Neural cell (in vitro differentiated cells): ENCODE measurements around the gene SLC2A4RG. TPM values are rescaled to one million over a fixed set of nuclear protein-coding genes. Genes with fewer than 3 reads are reported as not detected.

Experiments used
- H2AFZ ChIP-seq: fragments of 200-600, 300-800 bp; sonication (generic), shearing (Covaris generic); 2 replicates; pipeline ENCODE4 v1.6.0; 2014; ENCODE audit warnings: low read depth, mild to moderate bottlenecking, antibody characterized with exemption, low read length, moderate library complexity
- H3F3A ChIP-seq: fragments of 200-600 bp; shearing (Covaris generic); 2 replicates; pipeline ENCODE4 v1.6.1; 2016; ENCODE audit warnings: mild to moderate bottlenecking, moderate library complexity, mixed read lengths, antibody characterized with exemption, low read length; ENCODE audit not compliant: insufficient read depth, poor library complexity, severe bottlenecking
- H3K27ac ChIP-seq: fragments of 200-600, 300-800 bp; sonication (generic), shearing (Covaris generic); 2 replicates; pipeline ENCODE4 v1.5.1; 2014; ENCODE audit warnings: mild to moderate bottlenecking, low read length, moderate library complexity
- H3K27me3 ChIP-seq: fragments of 300-800, 200-600 bp; sonication (generic), shearing (Covaris generic); 2 replicates; pipeline ENCODE4 v1.6.0; 2014; ENCODE audit warnings: mild to moderate bottlenecking, low read depth, low read length, moderate library complexity; ENCODE audit not compliant: insufficient read depth
- H3K36me3 ChIP-seq: fragments of 300-800, 200-600 bp; sonication (generic), shearing (Covaris generic); 2 replicates; pipeline ENCODE4 v1.5.1; 2014; ENCODE audit warnings: mild to moderate bottlenecking, antibody characterized with exemption, low read length, moderate library complexity; ENCODE audit not compliant: insufficient read depth
- H3K4me2 ChIP-seq: fragments of 300-800, 200-600 bp; sonication (generic), shearing (Covaris generic); 2 replicates; pipeline ENCODE4 v1.6.0; 2014; ENCODE audit warnings: mild to moderate bottlenecking, low read length
- H3K4me3 ChIP-seq: fragments of 300-800, 200-600 bp; sonication (generic), shearing (Covaris generic); 2 replicates; pipeline ENCODE4 v1.5.1; 2014; ENCODE audit warnings: mild to moderate bottlenecking, low read length, moderate library complexity
- H3K79me2 ChIP-seq: fragments of 200-600 bp; shearing (Covaris generic); replicated peaks from 2 replicates; pipeline ENCODE4 v1.6.0; 2014; ENCODE audit warnings: mild to moderate bottlenecking, low read length, moderate library complexity; ENCODE audit not compliant: insufficient read depth
- H3K9ac ChIP-seq: fragments of 300-800, 200-600 bp; sonication (generic), shearing (Covaris generic); 2 replicates; pipeline ENCODE4 v1.6.1; 2016; ENCODE audit warnings: mild to moderate bottlenecking, low read length, mixed read lengths
- H3K9me2 ChIP-seq: fragments of 200-600 bp; shearing (Covaris generic); 2 replicates; pipeline ENCODE4 v1.6.1; 2016; ENCODE audit warnings: mild to moderate bottlenecking, low read length, mixed read lengths; ENCODE audit not compliant: insufficient read depth
- H3K9me3 ChIP-seq: fragments of 200-600, 300-800 bp; sonication (generic), shearing (Covaris generic); 2 replicates; pipeline ENCODE4 v1.6.1; 2016; ENCODE audit warnings: mild to moderate bottlenecking, mixed run types, low read length, moderate library complexity, mixed read lengths
- H4K20me1 ChIP-seq: fragments of 200-600 bp; shearing (Covaris generic); 2 replicates; pipeline ENCODE4 v1.6.1; 2016; ENCODE audit warnings: mild to moderate bottlenecking, mixed run types; ENCODE audit not compliant: insufficient read depth
- CTCF ChIP-seq: fragments of 450-650 bp; IDR thresholded peaks from 2 replicates; pipeline ENCODE4 v1.5.1; 2014; ENCODE audit warnings: antibody characterized with exemption, mild to moderate bottlenecking, moderate library complexity; ENCODE audit not compliant: poor library complexity, severe bottlenecking
- EP300 ChIP-seq: fragments of 450-650 bp; conservative IDR thresholded peaks from 2 replicates; pipeline ENCODE4 v1.6.1; 2014; ENCODE audit warnings: antibody characterized with exemption, mild to moderate bottlenecking, moderate library complexity; ENCODE audit not compliant: poor library complexity, severe bottlenecking
- EZH2 ChIP-seq: fragments of 200-600, 300-800 bp; shearing (Covaris generic), sonication (generic); IDR thresholded peaks from 2 replicates; pipeline ENCODE4 v1.6.1; 2014; ENCODE audit warnings: antibody characterized with exemption, low read length, borderline replicate concordance, mild to moderate bottlenecking; ENCODE audit not compliant: insufficient read depth, poor library complexity, severe bottlenecking
- MXI1 ChIP-seq: fragments of 450-650 bp; conservative IDR thresholded peaks from 2 replicates; pipeline ENCODE4 v1.6.1; 2014; ENCODE audit warnings: antibody characterized with exemption, mild to moderate bottlenecking; ENCODE audit not compliant: poor library complexity, severe bottlenecking
- POLR2AphosphoS5 ChIP-seq: IDR thresholded peaks from 2 replicates; pipeline ENCODE4 v1.6.1; 2012
- RAD21 ChIP-seq: fragments of 450-650 bp; conservative IDR thresholded peaks from 2 replicates; pipeline ENCODE4 v1.6.1; 2014; ENCODE audit warnings: antibody characterized with exemption, mild to moderate bottlenecking, moderate library complexity
- SMC3 ChIP-seq: fragments of 450-650 bp; conservative IDR thresholded peaks from 2 replicates; pipeline ENCODE4 v1.6.1; 2014; ENCODE audit warnings: antibody characterized with exemption, mild to moderate bottlenecking, moderate library complexity; ENCODE audit not compliant: poor library complexity
- TAF1 ChIP-seq: IDR thresholded peaks from 2 replicates; pipeline ENCODE4 v1.6.1; 2012; ENCODE audit warnings: low read depth
- polyA plus RNA-seq: library from polyadenylated mRNA; depleted of rRNA; stranded (reverse); fragments of >200 nt; gene quantifications from 2 replicates; pipeline ENCODE4 v1.2.3, GENCODE V29; 2014
- TF ChIP-seq, protein P1 (sequence below): IDR thresholded peaks from 2 replicates; pipeline ENCODE4 v1.6.1; 2012; ENCODE audit warnings: borderline replicate concordance

Gene SLC2A4RG
- polyA plus RNA-seq, 1 donor from 2014 or later: 52.1 TPM

DNA sequence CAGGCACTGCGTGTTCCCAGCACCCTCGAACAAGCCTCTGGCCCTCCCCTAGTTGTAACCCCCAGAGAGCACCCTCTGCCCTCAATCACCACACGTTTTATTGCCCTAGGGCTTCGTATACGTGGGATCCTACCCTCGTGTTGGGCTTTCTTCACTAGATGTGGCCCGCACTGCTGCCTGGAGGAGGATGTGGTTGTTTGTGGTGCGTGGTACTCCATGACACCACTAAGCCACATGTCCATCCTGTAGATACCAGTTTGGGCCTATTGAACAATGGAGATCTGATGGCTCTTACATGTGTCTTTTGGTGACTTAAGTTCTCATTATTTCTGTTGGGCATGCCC lies 17.0 kb downstream of the SLC2A4RG start:
- Histone ChIP-seq H3K4me2 (no peak overlapping the region), H4K20me1 (no peaks in the 10 kb centered on the region), H3K9ac (no peak overlapping the region), H3K9me2 (no peaks in the 10 kb centered on the region), H3K9me3 (no peaks in the 10 kb centered on the region), H3K27me3 (no peaks in the 10 kb centered on the region), H2AFZ (no peak overlapping the region), H3K36me3 (no peaks in the 10 kb centered on the region), H3K27ac (no peak overlapping the region), H3K79me2 (no peaks in the 10 kb centered on the region), H3K4me3 (no peak overlapping the region), H3F3A (no peaks in the 10 kb centered on the region)
- TF ChIP-seq RAD21 (no peak), EP300 (no peak), MXI1 (no peak), EZH2 (no peak), SMC3 (no peak), TAF1 (no peak), CTCF (no peak), POLR2AphosphoS5 (no peak)
- TF ChIP-seq, protein P1, sequence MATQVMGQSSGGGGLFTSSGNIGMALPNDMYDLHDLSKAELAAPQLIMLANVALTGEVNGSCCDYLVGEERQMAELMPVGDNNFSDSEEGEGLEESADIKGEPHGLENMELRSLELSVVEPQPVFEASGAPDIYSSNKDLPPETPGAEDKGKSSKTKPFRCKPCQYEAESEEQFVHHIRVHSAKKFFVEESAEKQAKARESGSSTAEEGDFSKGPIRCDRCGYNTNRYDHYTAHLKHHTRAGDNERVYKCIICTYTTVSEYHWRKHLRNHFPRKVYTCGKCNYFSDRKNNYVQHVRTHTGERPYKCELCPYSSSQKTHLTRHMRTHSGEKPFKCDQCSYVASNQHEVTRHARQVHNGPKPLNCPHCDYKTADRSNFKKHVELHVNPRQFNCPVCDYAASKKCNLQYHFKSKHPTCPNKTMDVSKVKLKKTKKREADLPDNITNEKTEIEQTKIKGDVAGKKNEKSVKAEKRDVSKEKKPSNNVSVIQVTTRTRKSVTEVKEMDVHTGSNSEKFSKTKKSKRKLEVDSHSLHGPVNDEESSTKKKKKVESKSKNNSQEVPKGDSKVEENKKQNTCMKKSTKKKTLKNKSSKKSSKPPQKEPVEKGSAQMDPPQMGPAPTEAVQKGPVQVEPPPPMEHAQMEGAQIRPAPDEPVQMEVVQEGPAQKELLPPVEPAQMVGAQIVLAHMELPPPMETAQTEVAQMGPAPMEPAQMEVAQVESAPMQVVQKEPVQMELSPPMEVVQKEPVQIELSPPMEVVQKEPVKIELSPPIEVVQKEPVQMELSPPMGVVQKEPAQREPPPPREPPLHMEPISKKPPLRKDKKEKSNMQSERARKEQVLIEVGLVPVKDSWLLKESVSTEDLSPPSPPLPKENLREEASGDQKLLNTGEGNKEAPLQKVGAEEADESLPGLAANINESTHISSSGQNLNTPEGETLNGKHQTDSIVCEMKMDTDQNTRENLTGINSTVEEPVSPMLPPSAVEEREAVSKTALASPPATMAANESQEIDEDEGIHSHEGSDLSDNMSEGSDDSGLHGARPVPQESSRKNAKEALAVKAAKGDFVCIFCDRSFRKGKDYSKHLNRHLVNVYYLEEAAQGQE: no peak

- Histone ChIP-seq H3K27ac (no peak overlapping the region), H3F3A (no peaks in the 10 kb centered on the region), H3K79me2 (no peaks in the 10 kb centered on the region), H2AFZ (no peak overlapping the region), H3K9ac (no peak overlapping the region), H3K9me2 (no peaks in the 10 kb centered on the region), H3K27me3 (no peaks in the 10 kb centered on the region), H3K4me3 (no peak overlapping the region), H3K9me3 (no peaks in the 10 kb centered on the region), H3K4me2 (no peak overlapping the region), H4K20me1 (no peaks in the 10 kb centered on the region), H3K36me3 (no peaks in the 10 kb centered on the region)
- no peak for TF ChIP-seq MXI1
- no peak for TF ChIP-seq CTCF
- no peak for TF ChIP-seq SMC3
- no peak for TF ChIP-seq EP300
- no peak for TF ChIP-seq TAF1
- TF ChIP-seq RAD21: no peak
- no peak for TF ChIP-seq EZH2
- TF ChIP-seq, protein P1: no peak
- no peak for TF ChIP-seq POLR2AphosphoS5
Measured at GRCh38 chr20:63758152-63758551, 18.6 kb downstream of the SLC2A4RG start.
